ENCODE results near the gene RUNX3.

- TF ChIP-seq, protein P1, sequence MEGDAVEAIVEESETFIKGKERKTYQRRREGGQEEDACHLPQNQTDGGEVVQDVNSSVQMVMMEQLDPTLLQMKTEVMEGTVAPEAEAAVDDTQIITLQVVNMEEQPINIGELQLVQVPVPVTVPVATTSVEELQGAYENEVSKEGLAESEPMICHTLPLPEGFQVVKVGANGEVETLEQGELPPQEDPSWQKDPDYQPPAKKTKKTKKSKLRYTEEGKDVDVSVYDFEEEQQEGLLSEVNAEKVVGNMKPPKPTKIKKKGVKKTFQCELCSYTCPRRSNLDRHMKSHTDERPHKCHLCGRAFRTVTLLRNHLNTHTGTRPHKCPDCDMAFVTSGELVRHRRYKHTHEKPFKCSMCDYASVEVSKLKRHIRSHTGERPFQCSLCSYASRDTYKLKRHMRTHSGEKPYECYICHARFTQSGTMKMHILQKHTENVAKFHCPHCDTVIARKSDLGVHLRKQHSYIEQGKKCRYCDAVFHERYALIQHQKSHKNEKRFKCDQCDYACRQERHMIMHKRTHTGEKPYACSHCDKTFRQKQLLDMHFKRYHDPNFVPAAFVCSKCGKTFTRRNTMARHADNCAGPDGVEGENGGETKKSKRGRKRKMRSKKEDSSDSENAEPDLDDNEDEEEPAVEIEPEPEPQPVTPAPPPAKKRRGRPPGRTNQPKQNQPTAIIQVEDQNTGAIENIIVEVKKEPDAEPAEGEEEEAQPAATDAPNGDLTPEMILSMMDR (IDR thresholded peaks at IDR 0.05 in 2 of 3, conservative IDR thresholded peaks at IDR 0.05 in 1 of 3; ENCODE audit: borderline replicate concordance in 1 of 3, insufficient read depth in 1 of 3, low read depth in 2 of 3, low read length in 2 of 3), result no peak
- TF ChIP-seq SP1 (IDR thresholded peaks at IDR 0.05; ENCODE audit: low read depth) (no peak), POLR2A (IDR thresholded peaks at IDR 0.05; ENCODE audit: borderline replicate concordance, extremely low read depth, insufficient read depth, insufficient read length) (no peak), JUND (IDR thresholded peaks at IDR 0.05) (no peak), RAD21 (IDR thresholded peaks at IDR 0.05; ENCODE audit: low read depth) (no peak), EZH2 (IDR thresholded peaks at IDR 0.05) (no peak), SRF (IDR thresholded peaks at IDR 0.05; ENCODE audit: low read depth) (no peak), ZBTB33 (IDR thresholded peaks at IDR 0.05; ENCODE audit: extremely low read depth, insufficient replicate concordance, low read length) (no peak)
- TF ChIP-seq, protein P2, sequence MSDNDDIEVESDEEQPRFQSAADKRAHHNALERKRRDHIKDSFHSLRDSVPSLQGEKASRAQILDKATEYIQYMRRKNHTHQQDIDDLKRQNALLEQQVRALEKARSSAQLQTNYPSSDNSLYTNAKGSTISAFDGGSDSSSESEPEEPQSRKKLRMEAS (IDR thresholded peaks at IDR 0.05), result no peak
Observed at GRCh38 chr1:24874056-24874455, 56.0 kb downstream of the RUNX3 start.
